NCI-H2081 treated with DMSO at 0.1 percent for 48 hours (cell line): Measurements from ENCODE around the gene CYP19A1.

ENCODE experiments used
- DNase-seq: peaks from one replicate; lab custom pipeline; 2025; lab: John Stamatoyannopoulos, UW

The CYP19A1 gene

DNA sequence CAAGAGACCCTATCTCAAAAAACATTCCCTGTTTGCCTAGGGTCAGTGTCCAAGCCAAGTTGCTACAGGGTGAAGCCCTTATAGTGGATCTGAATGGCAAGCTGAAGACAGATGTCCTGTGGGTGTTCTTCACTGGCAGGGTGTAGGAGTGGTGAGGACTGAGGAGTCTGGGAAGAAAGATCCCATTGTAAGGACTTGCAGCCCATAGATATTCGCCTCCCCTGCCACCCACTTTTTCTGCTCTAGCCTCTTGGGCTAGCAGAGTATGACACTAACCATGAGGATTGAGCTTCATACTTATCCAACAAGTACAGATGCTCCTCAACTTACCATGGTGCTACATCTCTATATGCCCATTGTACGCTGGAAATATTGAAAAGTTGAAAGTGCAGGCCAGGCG is 13.2 kb downstream of the CYP19A1 start:
- DNase-seq: no peak

DNA sequence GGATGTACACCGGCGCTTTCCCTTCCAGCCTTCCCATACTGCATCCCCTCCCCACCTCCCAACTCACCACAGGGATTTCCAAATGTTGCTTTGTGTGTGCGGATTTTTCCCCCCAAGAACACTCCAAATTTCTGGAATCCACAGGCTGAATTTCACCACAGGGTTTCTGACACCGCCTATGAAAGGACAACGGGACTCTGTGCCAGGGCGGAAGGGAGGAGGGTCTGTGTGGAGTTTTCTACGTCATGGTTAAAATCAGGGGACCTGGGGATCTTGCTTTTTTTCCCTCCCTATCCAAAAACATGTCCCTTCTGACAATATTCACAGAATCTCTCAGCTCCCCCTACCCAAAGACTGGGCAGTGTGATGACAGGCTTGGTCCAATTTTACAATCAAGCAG is 14.6 kb downstream of the CYP19A1 start:
- no peak for DNase-seq

DNA sequence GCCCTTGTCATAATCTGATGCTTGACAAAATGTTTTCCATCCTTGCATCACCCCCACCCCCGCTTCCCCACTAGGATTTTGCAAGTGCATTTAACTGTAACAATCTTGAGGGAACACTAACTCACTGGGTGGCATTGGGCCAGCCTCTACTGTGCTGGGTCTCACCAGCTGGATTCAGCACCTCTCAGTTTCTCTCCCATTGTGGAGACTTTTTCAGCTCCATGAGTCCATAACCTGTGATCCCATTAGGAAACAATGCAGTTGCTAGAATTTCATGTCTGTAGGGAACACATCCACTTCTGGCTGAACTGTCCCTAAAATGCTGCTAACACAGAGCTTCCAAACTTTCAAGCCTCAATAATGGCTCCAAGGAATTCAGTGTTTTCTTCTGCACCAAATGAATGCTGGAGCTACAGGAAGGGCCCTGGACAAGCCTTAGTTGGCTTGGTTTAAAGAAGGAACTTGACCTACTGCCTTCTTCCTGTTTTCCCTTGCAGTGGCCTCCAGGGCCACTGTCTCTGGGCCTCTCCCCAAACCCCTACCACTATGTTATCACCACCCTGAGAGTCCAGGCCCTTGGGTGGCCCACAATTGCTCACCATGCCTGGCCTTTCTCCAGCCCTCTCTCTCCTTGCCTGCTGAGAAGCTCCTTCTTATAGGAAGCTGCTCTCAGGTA is 15.6 kb downstream of the CYP19A1 start:
- DNase-seq: no peak

DNA sequence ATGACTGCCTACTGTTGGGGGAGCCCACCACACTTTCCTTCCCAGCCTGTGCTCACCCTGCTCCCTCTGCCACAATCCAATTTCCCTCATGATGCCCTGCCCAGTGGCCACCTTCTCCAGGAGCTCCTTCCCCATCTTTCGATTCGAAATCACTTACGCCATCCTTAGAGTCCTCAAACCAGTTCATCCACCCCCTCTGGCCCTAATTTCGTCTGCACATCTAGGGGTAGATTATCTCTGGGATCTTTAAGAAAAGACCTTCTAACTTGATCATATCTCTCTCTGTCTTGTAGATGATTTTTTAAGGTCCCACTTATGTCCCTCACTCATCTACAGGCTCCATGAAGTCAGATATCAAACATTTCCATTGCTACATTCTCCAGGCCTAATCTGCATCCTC is 17.1 kb downstream of the CYP19A1 start:
- DNase-seq: no peak

DNA sequence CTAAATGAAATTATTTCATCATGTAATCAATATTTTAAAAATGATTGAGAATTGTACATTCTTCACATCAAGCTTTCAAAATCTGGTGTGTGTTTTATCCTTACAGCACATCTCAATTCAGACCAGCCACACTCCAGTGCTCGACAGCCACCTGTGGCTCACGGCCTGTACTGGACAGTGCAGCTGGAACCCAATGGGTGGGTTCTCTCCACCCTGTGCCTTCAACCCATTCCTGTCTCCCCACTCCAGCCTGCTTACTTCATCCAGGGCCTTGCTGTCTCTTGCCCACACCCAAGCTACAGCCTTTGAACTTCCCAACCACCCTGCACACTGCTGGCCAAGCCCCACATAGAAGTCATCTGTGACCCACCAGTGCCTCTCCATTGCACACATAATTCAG is 17.6 kb downstream of the CYP19A1 start:
- no peak for DNase-seq

DNA sequence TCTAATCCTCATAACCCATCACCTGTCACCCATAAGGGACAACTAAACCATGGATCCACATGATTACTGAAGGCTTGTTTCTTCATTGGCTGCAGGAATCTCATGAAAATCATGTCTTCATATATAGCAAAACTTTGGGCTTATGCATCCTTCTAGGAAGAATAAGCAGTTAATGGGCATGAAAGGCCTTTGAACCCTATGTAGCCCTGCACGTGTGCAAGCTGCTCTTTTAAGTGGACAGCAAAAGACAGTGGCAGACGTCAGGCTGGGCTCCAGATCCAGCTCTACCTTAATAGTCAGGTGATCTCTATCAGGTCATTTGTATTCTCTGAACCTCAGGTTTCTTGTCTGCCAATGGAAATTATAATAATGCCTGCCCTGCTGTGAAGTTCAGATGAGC is 18.9 kb downstream of the CYP19A1 start:
- no peak for DNase-seq

DNA sequence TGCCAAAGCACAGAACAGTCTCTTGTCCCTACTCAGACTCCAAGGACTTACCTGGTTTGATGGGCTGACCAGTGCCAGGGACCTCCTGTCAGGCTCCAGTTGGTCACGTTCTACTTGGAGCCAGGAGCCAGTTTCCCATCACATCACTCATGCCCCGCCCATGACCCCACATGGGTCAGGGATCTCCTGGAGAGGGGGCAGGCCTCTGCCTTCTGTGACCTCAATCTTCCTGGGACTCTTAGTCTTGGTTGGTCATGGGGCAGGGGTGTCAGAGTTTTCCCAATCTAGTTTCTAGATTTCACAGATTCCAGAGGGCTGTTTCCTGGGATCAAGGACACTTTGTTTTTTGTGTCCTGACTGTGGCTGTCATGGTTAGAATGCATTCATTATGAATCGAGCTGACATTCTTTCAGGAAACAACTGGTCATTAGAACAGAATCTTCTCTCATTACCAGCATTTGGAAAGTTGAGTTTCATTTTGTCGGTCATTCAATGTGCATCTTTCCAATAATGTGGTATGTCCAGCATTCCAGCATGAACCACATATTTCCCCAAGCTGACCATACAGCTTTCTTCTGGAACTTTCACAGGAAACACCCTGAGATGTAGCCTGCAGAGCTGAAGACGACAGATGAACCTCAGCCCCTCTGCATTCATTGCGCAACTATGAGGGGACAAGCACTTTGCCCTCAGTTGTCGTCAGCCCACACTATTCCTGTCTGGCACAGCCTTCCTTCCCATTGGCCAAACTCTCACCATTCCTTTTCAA is 19.8 kb downstream of the CYP19A1 start:
- DNase-seq: no peak

DNA sequence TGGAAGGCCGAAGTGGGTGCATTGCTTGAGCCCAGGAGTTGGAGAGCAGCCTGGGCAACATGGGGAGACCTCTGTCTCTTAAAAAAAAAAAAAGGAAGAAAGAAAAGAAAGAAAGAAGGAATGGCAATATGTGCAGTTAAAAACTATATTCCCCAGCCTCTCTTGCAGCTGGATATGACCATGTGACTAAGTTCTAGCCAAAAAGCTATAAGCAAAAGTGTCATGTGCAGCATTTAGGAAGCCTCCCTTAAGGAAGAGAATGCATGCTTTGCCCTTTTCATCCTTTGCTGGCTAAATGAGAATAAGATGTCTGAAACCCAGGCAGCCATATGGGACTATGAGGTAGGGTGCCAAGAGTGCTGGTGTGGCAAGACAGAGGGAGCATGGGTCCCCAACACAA is 21.8 kb downstream of the CYP19A1 start:
- DNase-seq: no peak

DNA sequence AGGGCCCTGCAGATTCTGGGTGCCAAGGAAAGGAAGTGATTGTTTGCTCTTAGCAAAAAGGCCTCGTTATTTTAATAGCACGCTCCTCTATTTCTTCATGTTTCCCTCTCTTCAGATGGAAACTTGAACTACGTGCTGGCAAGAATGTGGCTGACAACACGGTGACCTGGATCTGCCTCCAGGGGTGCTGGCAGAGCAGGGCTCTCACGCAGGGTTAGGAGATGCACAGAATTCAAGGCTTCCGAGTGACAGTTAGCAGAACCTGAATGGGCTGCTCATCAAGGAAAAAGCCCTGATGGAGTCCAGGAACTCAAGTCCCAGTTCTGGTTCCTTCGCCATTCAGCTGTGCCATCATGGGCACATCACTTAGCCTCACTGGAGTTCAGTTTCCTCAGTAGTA is 22.7 kb downstream of the CYP19A1 start:
- no peak for DNase-seq

DNA sequence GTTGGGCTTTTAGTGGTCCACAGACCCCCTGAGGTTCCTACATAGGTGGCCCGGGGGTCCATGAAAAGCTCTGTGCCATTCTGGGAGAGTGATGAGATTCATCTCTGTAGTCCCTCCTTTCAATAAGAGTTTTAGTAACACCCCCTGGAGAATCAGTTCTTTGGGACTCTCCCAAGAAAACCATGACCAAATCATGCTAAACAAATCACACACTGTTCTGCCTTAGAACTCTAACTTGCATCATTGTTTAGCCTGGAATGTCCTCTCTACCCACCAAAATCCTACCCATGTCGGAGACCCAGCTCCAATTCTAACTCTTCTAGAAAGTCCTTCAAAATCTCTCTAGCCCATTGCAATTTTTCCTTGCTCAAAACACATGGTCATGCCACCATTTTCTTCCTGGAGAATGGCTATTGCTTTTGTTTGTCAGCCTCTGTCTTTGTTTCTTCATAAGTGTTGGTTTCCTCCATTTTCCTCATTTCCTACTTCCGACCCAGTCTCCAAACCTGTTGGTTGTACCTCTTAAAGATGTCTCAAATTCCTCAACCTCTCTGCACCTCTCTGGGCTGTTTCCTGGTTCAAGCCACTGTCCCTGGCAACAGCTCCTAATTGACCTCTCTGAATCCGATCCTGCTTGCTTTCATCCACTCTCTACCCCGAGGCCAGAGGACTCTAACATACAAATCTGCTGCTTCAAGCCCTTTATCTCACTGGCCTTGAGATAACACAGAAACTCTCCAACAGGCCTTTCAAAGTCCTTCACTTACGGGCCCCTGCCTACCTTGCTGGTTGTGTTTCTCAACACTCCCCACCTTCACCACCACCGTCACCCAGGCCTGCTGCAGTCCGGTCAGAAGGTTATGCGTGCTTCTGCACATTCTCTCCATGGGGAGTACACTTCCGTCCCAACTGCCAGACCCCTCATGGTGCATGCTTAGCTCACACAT is 23.7 kb downstream of the CYP19A1 start:
- no peak for DNase-seq

DNA sequence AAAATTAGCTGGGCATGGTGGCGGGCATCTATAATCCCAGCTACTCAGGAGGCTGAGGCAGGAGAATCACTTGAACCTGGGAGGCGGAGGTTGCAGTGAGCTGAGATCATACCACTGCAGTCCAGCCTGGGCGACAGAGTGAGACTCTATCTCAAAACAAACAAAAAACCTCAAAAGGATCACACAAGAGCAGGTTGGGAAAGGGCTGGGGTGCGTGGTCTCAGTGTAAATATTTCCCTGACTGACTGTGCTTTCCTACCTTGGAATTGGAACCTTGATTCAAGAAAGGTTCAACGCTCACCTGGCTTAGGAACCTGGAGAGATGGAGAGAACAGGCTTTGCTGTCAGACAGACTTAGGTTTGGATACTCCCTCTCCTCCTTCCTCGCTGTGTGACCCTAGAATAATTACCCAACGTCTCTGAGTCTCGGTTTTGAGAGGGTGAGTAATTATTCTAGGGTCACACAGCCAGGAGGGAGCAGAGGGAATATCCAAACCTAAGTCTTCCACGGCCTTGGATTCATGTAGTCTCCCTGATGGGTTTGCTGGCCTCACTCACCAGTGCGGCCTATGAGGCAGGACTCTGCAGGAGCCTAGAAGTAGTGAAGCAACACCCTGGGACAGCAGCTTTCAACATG is 24.6 kb downstream of the CYP19A1 start:
- no peak for DNase-seq

DNA sequence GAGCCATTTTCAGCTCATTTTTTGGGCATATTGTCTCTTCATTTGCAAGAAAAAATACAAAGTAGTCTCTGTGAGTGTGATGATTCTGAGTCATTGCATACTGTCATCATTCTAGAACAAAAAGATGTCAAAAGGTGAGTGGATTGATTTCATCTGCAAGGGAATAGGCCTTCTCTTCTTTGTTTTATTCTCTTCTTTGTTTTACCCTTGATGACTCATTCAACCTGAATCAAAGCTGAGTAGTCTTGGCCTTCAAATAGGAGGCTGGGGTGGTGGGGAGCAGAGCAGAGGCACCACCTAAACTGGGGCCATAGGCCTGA is 25.4 kb downstream of the CYP19A1 start:
- no peak for DNase-seq

DNA sequence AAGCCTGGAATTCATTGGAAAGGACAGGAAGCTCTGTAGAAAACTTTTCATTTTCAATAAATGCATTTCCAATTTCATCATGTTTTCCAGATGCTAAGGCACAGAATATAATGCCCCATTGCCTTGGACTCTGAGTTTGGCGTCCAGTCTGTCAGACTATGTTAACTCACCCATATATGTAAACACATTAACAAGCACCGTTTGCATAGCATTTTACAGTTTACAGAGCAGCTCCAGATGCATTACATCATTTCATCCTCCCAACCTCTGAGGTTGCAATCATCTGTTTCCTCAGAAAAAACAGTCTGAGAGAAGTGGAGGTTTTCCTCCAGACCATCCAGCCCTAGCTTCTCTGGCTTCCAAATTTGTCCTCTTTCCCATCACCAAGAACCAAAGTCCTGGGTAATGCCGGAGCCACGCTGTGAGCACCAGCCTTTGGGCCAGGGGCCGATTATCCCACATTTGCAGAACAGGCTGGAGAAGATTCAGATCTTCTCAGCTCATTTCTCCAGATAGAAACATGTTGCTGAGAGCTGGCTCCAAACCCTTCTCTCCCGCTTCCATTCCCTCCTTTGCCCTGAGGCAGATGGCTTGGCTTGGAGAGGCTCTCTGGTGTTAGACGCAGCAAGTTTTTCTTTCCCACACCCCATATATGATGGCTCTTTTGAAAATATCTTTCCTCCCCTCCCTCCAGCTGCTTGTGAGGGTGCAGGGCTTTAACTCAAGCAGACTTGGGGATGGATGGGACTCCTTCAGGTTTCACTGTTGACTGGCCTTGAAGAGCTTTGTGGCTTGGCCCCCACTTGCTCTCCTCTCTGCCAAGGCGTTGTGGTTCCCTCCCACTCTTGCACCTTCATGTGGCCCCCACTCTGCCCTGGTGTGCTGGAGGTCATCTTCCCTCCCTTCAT is 26.0 kb downstream of the CYP19A1 start:
- no peak for DNase-seq

DNA sequence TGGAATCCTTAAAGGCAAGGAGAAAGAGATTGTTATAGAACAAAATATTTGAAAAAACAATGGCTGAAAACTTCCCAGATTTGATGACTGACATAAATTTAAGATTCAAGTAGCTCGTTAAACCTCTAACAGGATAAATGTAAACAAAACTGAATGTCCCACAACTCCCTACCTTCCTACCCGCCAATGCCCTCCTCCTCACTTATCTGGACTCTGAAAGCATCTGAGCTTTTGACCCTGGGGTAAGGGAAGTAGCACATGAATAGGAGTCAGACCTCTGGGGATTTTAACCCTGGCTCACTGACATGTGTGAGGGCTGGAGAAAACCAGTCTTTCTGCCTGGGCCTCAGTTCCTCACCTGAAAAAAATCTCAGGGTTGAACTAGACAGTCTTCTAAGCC is 26.9 kb downstream of the CYP19A1 start:
- DNase-seq: no peak

DNA sequence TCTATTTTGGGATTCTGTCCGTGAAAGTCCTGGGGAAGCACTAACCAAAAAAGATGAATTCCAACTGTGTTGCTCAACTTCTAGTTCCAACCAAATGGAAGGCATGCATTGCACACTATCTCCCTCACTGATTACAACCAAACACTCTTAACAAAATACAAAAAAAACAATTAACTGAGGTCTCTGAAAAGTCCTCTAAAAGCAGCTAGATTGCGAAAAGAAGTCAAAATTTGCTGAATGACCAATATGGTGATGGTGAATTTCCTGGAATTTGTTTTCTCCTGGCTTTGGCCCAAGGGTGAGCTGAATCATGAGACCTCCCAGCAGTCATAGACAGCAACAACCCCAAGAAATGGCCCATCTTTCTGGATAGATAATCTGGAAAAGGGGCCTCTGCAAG is 28.3 kb downstream of the CYP19A1 start:
- no peak for DNase-seq

DNA sequence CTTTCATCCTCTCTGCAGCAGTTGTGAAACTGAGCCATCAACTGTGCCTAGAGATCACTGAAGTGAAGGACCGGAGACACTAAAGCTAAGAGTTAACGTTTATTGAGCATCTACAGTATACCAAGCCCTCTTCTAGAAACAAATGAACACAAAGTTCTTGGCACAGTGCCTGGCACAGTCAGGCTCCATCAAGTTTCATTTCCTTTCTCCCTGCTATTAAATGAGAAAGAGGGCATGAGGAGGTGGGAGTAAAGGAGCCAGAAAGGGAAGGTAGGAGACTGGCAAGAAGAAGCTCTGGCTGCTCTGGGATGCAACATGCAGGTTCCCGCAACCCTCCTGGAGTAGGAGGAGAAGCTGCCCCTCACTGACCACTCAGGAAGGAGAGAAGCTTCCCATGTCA is 30.6 kb downstream of the CYP19A1 start:
- DNase-seq: no peak

DNA sequence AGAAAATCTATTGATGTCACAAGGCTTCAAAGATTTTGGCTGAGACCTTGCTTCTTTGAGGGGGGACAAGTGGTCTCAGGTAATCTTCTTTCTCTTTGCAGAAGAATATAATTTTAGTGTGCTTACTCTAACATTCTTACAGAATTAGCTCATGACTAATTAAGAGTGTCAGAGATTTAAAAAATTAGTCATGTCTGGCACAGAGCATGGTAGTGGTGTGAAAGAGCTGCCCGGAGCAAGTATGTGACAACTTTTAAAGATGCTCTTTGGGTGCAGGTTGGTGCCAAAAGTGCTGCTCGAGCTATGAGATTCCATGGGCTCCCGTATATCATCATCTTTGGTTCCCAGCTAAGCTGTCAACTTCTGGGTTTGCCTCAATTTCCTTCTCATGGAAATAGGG is 31.1 kb downstream of the CYP19A1 start:
- DNase-seq: no peak

DNA sequence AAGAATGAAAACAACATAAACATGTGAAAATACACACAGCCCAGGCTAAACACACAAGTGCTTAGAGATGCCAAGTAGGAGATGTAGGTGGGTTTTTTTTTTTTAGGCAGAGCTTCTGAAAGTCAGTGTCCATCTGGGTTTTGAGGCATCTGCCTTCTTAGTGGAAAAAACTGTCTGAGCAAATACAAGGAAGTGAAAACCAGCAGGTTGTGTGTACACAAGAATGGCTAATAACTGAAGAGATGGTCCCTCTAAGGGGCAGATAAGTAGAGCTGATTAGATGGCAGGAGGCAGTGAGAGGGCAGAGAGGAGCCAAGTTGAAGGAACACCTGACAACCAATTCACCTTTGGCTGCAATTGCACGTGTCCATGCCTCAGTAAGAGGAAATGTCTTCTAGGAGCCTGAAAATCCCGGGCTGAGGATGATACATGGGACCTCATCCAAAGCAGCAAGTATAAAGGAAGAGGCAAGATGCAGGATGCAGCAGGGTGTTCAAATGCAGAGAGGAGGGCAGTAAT is 34.9 kb downstream of the CYP19A1 start:
- DNase-seq: no peak

DNA sequence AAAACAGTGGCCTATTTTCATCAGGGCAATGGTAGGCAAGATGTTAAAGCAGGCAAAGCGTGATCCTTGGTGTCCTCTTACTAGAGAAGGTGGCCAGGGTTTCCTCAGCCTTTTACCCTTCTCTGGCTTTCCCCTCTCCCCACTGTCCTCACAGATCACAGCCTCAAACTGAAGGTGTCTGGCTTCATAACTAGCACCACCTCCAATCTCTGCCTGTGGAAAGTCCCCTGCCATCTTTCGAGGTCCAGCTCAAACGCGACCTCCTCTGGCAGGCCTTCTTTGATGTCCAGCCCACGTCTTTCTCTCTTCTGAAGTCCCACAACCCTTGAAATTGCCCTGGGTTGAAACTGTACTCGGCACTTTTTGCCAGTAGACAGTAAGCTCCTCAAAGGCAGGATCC is 35.9 kb downstream of the CYP19A1 start:
- no peak for DNase-seq

DNA sequence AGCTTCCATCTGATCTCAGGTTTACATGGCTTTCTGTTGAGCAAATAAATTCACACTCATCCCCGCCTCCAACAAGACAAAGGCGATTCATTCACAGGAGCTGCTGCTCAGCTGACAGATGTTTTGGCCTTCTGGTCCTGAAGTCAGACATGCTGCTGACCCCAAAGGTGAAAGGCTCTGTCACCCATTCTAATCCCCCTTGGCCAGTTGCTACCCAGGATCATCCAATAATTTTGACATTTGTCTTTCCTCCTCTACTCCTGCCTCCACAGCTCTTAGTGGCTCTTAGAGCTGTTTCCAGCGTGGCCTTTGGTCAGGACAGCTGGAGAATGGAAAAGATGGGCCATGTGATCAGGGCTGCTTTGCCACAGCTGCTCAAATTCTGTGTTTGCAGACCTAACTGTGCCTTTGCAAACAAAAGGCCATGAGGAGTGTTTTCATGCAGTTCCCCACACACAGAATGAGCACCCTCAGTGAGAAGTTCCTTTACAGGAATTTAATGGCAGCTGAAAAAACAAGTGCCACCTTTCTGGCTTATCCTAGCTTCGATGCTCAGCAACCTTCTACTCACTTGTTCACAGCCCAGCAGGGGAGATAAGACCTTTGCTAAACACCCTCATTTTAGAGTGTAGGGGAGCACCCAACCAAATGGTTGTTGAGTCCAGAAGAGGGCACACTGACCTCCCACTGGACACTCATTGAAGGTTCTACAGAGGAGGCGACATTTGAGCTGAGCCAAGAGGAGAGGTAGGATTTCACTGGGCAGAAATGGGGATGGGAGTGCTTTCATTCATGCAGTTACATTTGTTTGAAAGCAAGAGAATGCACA is 39.0 kb downstream of the CYP19A1 start:
- peak; percentile 38 for DNase-seq
